IPS-20b (cell line): ENCODE data around the gene AMFR.

ENCODE experiments used
- H3K27ac ChIP-seq: one replicate; pipeline ENCODE4 v1.5.1; 2013; ENCODE audit warnings: low read length
- H3K27me3 ChIP-seq: 2 replicates; pipeline ENCODE4 v1.6.1; 2013; ENCODE audit warnings: mild to moderate bottlenecking, low read length, inconsistent platforms; ENCODE audit not compliant: insufficient read depth
- H3K36me3 ChIP-seq: 2 replicates; pipeline ENCODE4 v1.6.1; 2013; ENCODE audit warnings: low read depth, mild to moderate bottlenecking, inconsistent platforms, low read length, moderate library complexity; ENCODE audit not compliant: insufficient read depth
- H3K4me1 ChIP-seq: 2 replicates; pipeline ENCODE4 v1.6.1; 2013; ENCODE audit warnings: mild to moderate bottlenecking, control low read depth, inconsistent platforms, low read length, moderate library complexity; ENCODE audit not compliant: insufficient read depth
- H3K4me3 ChIP-seq: 2 replicates; pipeline ENCODE4 v1.5.1; 2013; ENCODE audit warnings: mild to moderate bottlenecking, low read length, inconsistent platforms
- H3K9ac ChIP-seq: 2 replicates; pipeline ENCODE4 v1.6.1; 2013; ENCODE audit warnings: low read depth, mild to moderate bottlenecking, inconsistent platforms, low read length, moderate library complexity
- H3K9me3 ChIP-seq: 2 replicates; pipeline ENCODE4 v1.6.1; 2013; ENCODE audit warnings: mild to moderate bottlenecking, low read depth, low read length, inconsistent platforms; ENCODE audit not compliant: insufficient read depth

Gene AMFR

GRCh38 chr16:56341656-56342399, 83.5 kb downstream of the AMFR start:
- Histone ChIP-seq H3K36me3 (no peaks in the 10 kb centered on the region), H3K4me1 (no peaks in the 10 kb centered on the region), H3K27me3 (no peaks in the 10 kb centered on the region), H3K4me3 (no peak overlapping the region), H3K27ac (no peak overlapping the region), H3K9me3 (no peaks in the 10 kb centered on the region), H3K9ac (no peak overlapping the region)

GRCh38 chr16:56340864-56341365, 84.4 kb downstream of the AMFR start:
- Histone ChIP-seq H3K27ac (no peak overlapping the region), H3K9me3 (no peaks in the 10 kb centered on the region), H3K9ac (no peak overlapping the region), H3K27me3 (no peaks in the 10 kb centered on the region), H3K4me3 (no peak overlapping the region), H3K36me3 (no peaks in the 10 kb centered on the region), H3K4me1 (no peaks in the 10 kb centered on the region)

GRCh38 chr16:56340416-56340815, 84.9 kb downstream of the AMFR start:
- no peak overlapping the region for H3K27ac ChIP-seq
- no peaks in the 10 kb centered on the region for H3K4me1 ChIP-seq
- no peak overlapping the region for H3K9ac ChIP-seq
- H3K36me3 ChIP-seq, result no peaks in the 10 kb centered on the region
- no peaks in the 10 kb centered on the region for H3K9me3 ChIP-seq
- no peaks in the 10 kb centered on the region for H3K27me3 ChIP-seq
- H3K4me3 ChIP-seq, result no peak overlapping the region

- no peaks in the 10 kb centered on the region for H3K9me3 ChIP-seq
- H3K4me3 ChIP-seq, result no peak overlapping the region
- H3K4me1 ChIP-seq, result no peaks in the 10 kb centered on the region
- no peak overlapping the region for H3K27ac ChIP-seq
- H3K27me3 ChIP-seq, result no peaks in the 10 kb centered on the region
- no peak overlapping the region for H3K9ac ChIP-seq
- H3K36me3 ChIP-seq, result no peaks in the 10 kb centered on the region
Measured at GRCh38 chr16:56339431-56340195, 85.7 kb downstream of the AMFR start.

GRCh38 chr16:56338566-56339318, 86.6 kb downstream of the AMFR start:
- H3K27me3 ChIP-seq, result no peaks in the 10 kb centered on the region
- H3K9ac ChIP-seq, result no peak overlapping the region
- H3K36me3 ChIP-seq, result no peaks in the 10 kb centered on the region
- H3K4me1 ChIP-seq, result no peaks in the 10 kb centered on the region
- H3K9me3 ChIP-seq, result no peaks in the 10 kb centered on the region
- H3K27ac ChIP-seq, result no peak overlapping the region
- H3K4me3 ChIP-seq, result no peak overlapping the region

- H3K9me3 ChIP-seq, result no peaks in the 10 kb centered on the region
- H3K4me1 ChIP-seq, result no peaks in the 10 kb centered on the region
- H3K27ac ChIP-seq, result no peak overlapping the region
Measured at GRCh38 chr16:56337858-56338325, 87.5 kb downstream of the AMFR start.

GRCh38 chr16:56337131-56337857, 88.1 kb downstream of the AMFR start:
- no peaks in the 10 kb centered on the region for H3K9me3 ChIP-seq
- H3K4me1 ChIP-seq, result no peaks in the 10 kb centered on the region

More at GRCh38 chr16:56337858-56338325, 87.5 kb downstream of the AMFR start:
- H3K4me3 ChIP-seq, result no peak overlapping the region
- no peaks in the 10 kb centered on the region for H3K27me3 ChIP-seq
- H3K9ac ChIP-seq, result no peak overlapping the region
- H3K36me3 ChIP-seq, result no peaks in the 10 kb centered on the region

GRCh38 chr16:56336711-56337110, 88.6 kb downstream of the AMFR start:
- Histone ChIP-seq H3K9ac (no peak overlapping the region), H3K36me3 (no peaks in the 10 kb centered on the region)

More at GRCh38 chr16:56337131-56337857, 88.1 kb downstream of the AMFR start:
- H3K4me3 ChIP-seq, result no peak overlapping the region
- no peak overlapping the region for H3K27ac ChIP-seq
- H3K36me3 ChIP-seq, result no peaks in the 10 kb centered on the region
- H3K9ac ChIP-seq, result no peak overlapping the region
- H3K27me3 ChIP-seq, result no peaks in the 10 kb centered on the region

GRCh38 chr16:56336071-56336688, 89.2 kb downstream of the AMFR start:
- Histone ChIP-seq H3K36me3 (no peaks in the 10 kb centered on the region), H3K9me3 (no peaks in the 10 kb centered on the region), H3K4me1 (no peaks in the 10 kb centered on the region), H3K27me3 (no peaks in the 10 kb centered on the region), H3K27ac (no peak overlapping the region), H3K4me3 (no peak overlapping the region), H3K9ac (no peak overlapping the region)

More at GRCh38 chr16:56336711-56337110, 88.6 kb downstream of the AMFR start:
- no peak overlapping the region for H3K27ac ChIP-seq
- H3K4me3 ChIP-seq, result no peak overlapping the region
- H3K4me1 ChIP-seq, result no peaks in the 10 kb centered on the region
- H3K9me3 ChIP-seq, result no peaks in the 10 kb centered on the region
- no peaks in the 10 kb centered on the region for H3K27me3 ChIP-seq

GRCh38 chr16:56334761-56335160, 90.6 kb downstream of the AMFR start:
- H3K4me3 ChIP-seq, result no peak overlapping the region
- no peaks in the 10 kb centered on the region for H3K9me3 ChIP-seq
- no peak overlapping the region for H3K9ac ChIP-seq
- H3K27me3 ChIP-seq, result no peaks in the 10 kb centered on the region
- H3K36me3 ChIP-seq, result no peaks in the 10 kb centered on the region
- H3K27ac ChIP-seq, result no peak overlapping the region
- H3K4me1 ChIP-seq, result no peaks in the 10 kb centered on the region
